GM06990 (cell line): ENCODE results near the gene CIB2.
A peak's percentile ranks its signal among the peaks of the same experiment; 100 is the strongest.

Experiments
- DNase-seq: peaks from one replicate; pipeline ENCODE4 v3.0.0-alpha.2; 2011; ENCODE audit not compliant: insufficient read length; ENCODE audit errors: extremely low read depth
- H3K27me3 ChIP-seq: replicated peaks from 2 replicates; pipeline ENCODE4 v1.6.0; 2011; ENCODE audit warnings: low read length; ENCODE audit not compliant: control insufficient read depth, insufficient read depth
- H3K36me3 ChIP-seq: 2 replicates; pipeline ENCODE4 v1.5.1; 2011; ENCODE audit warnings: low read length; ENCODE audit not compliant: control insufficient read depth, insufficient read depth
- H3K4me3 ChIP-seq: replicated peaks from 2 replicates; pipeline ENCODE4 v1.5.1; 2011; ENCODE audit warnings: low read depth, mild to moderate bottlenecking, control low read depth, low read length
- CTCF ChIP-seq: IDR thresholded peaks from 2 replicates; pipeline ENCODE4 v1.5.1; 2011; ENCODE audit warnings: low read length, control low read depth, mild to moderate bottlenecking, inconsistent platforms; ENCODE audit not compliant: insufficient read depth, poor library complexity, severe bottlenecking

The CIB2 gene

GRCh38 chr15:78130466-78131294, 565 bp downstream of the CIB2 start:
- Histone ChIP-seq H3K27me3 (no peaks in the 10 kb centered on the region; the same call in 1 of the 2 replicates), H3K36me3 (no peaks in the 10 kb centered on the region), H3K4me3 (peak overlapping the region; percentile 87)
- TF ChIP-seq CTCF = no peak
- no peak for DNase-seq

- TF ChIP-seq CTCF = no peak
- no peak for DNase-seq
- Histone ChIP-seq H3K27me3 (no peaks in the 10 kb centered on the region; the same call in 1 of the 2 replicates), H3K36me3 (no peaks in the 10 kb centered on the region), H3K4me3 (no peak overlapping the region)
These were observed 1.4 kb downstream of the CIB2 start for GRCh38 chr15:78129751-78130287.

- TF ChIP-seq CTCF = no peak
- H3K27me3 ChIP-seq = no peaks in the 10 kb centered on the region; the same call in 1 of the 2 replicates
- no peak overlapping the region for H3K4me3 ChIP-seq
- no peaks in the 10 kb centered on the region for H3K36me3 ChIP-seq
- DNase-seq = no peak
These were observed 2.0 kb downstream of the CIB2 start for GRCh38 chr15:78129077-78129750.

- TF ChIP-seq CTCF = no peak
- H3K36me3 ChIP-seq = no peaks in the 10 kb centered on the region
- DNase-seq = no peak
- H3K4me3 ChIP-seq = no peak overlapping the region
- H3K27me3 ChIP-seq = no peaks in the 10 kb centered on the region; the same call in 1 of the 2 replicates
These were observed 3.4 kb downstream of the CIB2 start for GRCh38 chr15:78127882-78128281.

GRCh38 chr15:78125267-78125666, 6.0 kb downstream of the CIB2 start:
- Histone ChIP-seq H3K36me3 (no peaks in the 10 kb centered on the region), H3K27me3 (no peaks in the 10 kb centered on the region; the same call in 1 of the 2 replicates), H3K4me3 (no peak overlapping the region)
- no peak for TF ChIP-seq CTCF
- no peak for DNase-seq
